ENCODE data around the gene SPOCD1. TPM values are rescaled to one million over a fixed set of nuclear protein-coding genes. Genes with fewer than 3 reads are reported as not detected.

SPOCD1 gene
- polyA plus RNA-seq, 3 donors = not detected

- Mint-ChIP-seq H3K9me3 (peaks cover 0 to 1% (median 0%) of the 10 kb centered on the region in 7 donors), H3K36me3 (no peaks in the 10 kb centered on the region), H3K27ac (no peak overlapping the region), H3K4me1 (peaks cover 18% of the 10 kb centered on the region), H3K27me3 (ENCODE audit: low read depth in 3 of 3) (peaks cover 12 to 24% (median 22%) of the 10 kb centered on the region in 3 donors), H3K4me3 (no peak overlapping the region)
- H3K27ac ChIP-seq (ENCODE audit: low read depth in 1 of 2, low read length in 2 of 2) = no peak overlapping the region
- WGBS (ENCODE audit: insufficient coverage) = 52% methylated on average over 7 of the region's 7 CpGs
- no peak overlapping the region for H3K9ac ChIP-seq (ENCODE audit: insufficient read depth, low read length, poor library complexity, severe bottlenecking)
- no peak for DNase-seq
- intact Hi-C loops (cut with micrococcal nuclease) = no loop called here
- H3K27me3 ChIP-seq (ENCODE audit: control insufficient read depth in 2 of 2, insufficient read depth in 2 of 2, low read length in 2 of 2) = peaks cover 0 to 12% of the 10 kb centered on the region in 2 donors
- no peaks in the 10 kb centered on the region for H4K20me1 ChIP-seq (ENCODE audit: insufficient read depth, low read length)
- H2AFZ ChIP-seq (ENCODE audit: insufficient read depth, low read depth, low read length, poor library complexity, severe bottlenecking) = no peak overlapping the region
- no peaks in the 10 kb centered on the region for H3K9me3 ChIP-seq (replicated peaks in 1 of 2; ENCODE audit: control insufficient read depth in 1 of 2, insufficient read depth in 1 of 2, low read length in 2 of 2)
- peaks cover 5 to 11% of the 10 kb centered on the region in 2 donors for H3K4me1 ChIP-seq (ENCODE audit: control insufficient read depth in 1 of 2, insufficient read depth in 2 of 2, low read length in 2 of 2)
- H3K4me2 ChIP-seq (replicated peaks; ENCODE audit: extremely low read depth, low read length, poor library complexity, severe bottlenecking) = no peak overlapping the region
- no peak overlapping the region for H3K4me3 ChIP-seq (replicated peaks in 1 of 3; ENCODE audit: low read depth in 2 of 3, low read length in 3 of 3)
- H3K79me2 ChIP-seq (ENCODE audit: insufficient read depth, low read length) = no peaks in the 10 kb centered on the region
- H3K36me3 ChIP-seq (replicated peaks in 1 of 2; ENCODE audit: control insufficient read depth in 1 of 2, insufficient read depth in 2 of 2, low read length in 2 of 2) = no peaks in the 10 kb centered on the region
- TF ChIP-seq CTCF (IDR thresholded peaks at IDR 0.05) = no peak
These were observed 69.1 kb downstream of the SPOCD1 start for GRCh38 chr1:31746687-31747086.

DNA sequence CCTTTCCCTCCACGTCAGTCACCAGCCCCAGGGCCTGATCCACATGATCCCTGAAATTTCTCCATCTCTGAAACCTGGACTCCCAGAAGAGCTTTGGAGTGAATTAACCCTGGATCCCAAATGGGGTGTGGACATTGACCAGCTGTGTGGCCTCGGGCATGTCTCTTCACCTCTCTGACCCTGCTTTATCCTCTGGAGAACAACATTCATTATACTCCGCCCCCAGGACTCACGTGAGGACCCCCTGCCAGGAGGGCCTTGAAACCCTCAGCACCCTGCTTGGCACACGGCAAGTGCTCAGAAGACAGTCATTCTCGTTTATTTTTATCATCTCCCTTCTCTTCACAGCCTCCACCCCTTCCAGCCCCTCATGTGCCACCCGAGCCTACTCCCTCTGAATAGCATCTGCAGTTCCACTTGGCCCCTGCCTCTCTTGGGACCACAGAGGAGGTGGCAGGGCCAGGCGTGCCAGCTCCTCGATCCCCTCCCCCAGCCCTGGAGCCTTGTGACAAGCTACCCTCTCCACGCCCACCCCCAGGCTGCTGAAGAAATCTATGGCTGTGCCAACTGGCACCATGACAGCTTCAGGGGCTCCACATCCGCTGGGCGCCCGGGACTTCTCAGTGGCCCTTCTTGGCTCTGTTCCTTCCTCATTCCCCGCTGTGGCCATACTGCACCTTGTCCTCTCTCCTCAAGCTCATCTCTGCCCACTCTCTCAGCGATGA, 69.7 kb downstream of the SPOCD1 start:
- Histone ChIP-seq H3K79me2 (ENCODE audit: insufficient read depth, low read length) (no peaks in the 10 kb centered on the region), H3K27ac (ENCODE audit: low read depth in 1 of 2, low read length in 2 of 2) (no peak overlapping the region), H4K20me1 (ENCODE audit: insufficient read depth, low read length) (no peaks in the 10 kb centered on the region), H3K4me2 (replicated peaks; ENCODE audit: extremely low read depth, low read length, poor library complexity, severe bottlenecking) (no peak overlapping the region), H3K36me3 (replicated peaks in 1 of 2; ENCODE audit: control insufficient read depth in 1 of 2, insufficient read depth in 2 of 2, low read length in 2 of 2) (no peaks in the 10 kb centered on the region), H3K4me3 (replicated peaks in 1 of 3; ENCODE audit: low read depth in 2 of 3, low read length in 3 of 3) (no peak overlapping the region), H3K27me3 (ENCODE audit: control insufficient read depth in 2 of 2, insufficient read depth in 2 of 2, low read length in 2 of 2) (peaks cover 0 to 10% of the 10 kb centered on the region in 2 donors), H3K4me1 (ENCODE audit: control insufficient read depth in 1 of 2, insufficient read depth in 2 of 2, low read length in 2 of 2) (peaks cover 5 to 10% of the 10 kb centered on the region in 2 donors), H2AFZ (ENCODE audit: insufficient read depth, low read depth, low read length, poor library complexity, severe bottlenecking) (no peak overlapping the region), H3K9ac (ENCODE audit: insufficient read depth, low read length, poor library complexity, severe bottlenecking) (no peak overlapping the region), H3K9me3 (replicated peaks in 1 of 2; ENCODE audit: control insufficient read depth in 1 of 2, insufficient read depth in 1 of 2, low read length in 2 of 2) (no peaks in the 10 kb centered on the region)
- H3K27me3 Mint-ChIP-seq (ENCODE audit: low read depth in 3 of 3) = peaks cover 12 to 23% (median 23%) of the 10 kb centered on the region in 3 donors
- peak; percentile 31 for TF ChIP-seq CTCF (IDR thresholded peaks at IDR 0.05)
- WGBS (ENCODE audit: insufficient coverage) = 55% methylated on average over 15 of the region's 15 CpGs
- peak overlapping the region in 1 of 7 donors; percentile 13 for H3K27ac Mint-ChIP-seq
- H3K36me3 Mint-ChIP-seq = no peaks in the 10 kb centered on the region
- H3K9me3 Mint-ChIP-seq = peaks cover 0 to 1% (median 0%) of the 10 kb centered on the region in 7 donors
- H3K4me1 Mint-ChIP-seq = peaks cover 16% of the 10 kb centered on the region
- intact Hi-C loops (cut with micrococcal nuclease) = no loop called here
- no peak for DNase-seq
- no peak overlapping the region for H3K4me3 Mint-ChIP-seq

All from CD14-positive monocyte (primary cell).